ENCODE measurements around the gene ENTHD1. TPM values are rescaled to one million over a fixed set of nuclear protein-coding genes. Genes with fewer than 3 reads are reported as not detected.
A peak's percentile ranks its signal among the peaks of the same experiment; 100 is the strongest.

The ENTHD1 gene
- total RNA-seq, 2 experiments from 2014 or later, result 0.34 TPM

DNA sequence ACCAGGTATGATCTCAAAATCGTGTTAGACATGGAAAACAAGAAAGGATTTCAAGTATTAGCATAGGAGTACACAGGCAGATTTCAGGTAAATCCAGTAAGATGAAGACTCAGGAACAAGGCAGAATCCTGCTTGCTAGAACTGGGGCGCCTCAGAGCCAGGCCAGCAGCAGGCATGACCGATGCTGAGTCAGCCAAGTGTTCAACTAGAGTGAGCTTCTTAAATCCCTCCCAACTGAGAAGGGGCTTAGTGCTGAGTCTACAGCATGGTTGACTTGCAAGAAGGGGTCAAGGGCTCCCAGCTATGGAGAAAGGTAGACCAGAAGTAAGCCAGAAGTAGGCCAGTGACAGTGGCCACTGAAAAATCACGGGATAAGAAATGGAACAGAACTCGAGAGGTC, 19.8 kb upstream of the ENTHD1 start:
- CTCF ChIA-PET, result interaction anchor here (1.1 to 11.2 kb wide), 3 partner anchors 12 to 107 kb away, joined by 3 to 130 read pairs (median 9); no protein-coding TSS in a partner anchor
- H3K4me3 Mint-ChIP-seq, result peak overlapping the region; percentile 80

DNA sequence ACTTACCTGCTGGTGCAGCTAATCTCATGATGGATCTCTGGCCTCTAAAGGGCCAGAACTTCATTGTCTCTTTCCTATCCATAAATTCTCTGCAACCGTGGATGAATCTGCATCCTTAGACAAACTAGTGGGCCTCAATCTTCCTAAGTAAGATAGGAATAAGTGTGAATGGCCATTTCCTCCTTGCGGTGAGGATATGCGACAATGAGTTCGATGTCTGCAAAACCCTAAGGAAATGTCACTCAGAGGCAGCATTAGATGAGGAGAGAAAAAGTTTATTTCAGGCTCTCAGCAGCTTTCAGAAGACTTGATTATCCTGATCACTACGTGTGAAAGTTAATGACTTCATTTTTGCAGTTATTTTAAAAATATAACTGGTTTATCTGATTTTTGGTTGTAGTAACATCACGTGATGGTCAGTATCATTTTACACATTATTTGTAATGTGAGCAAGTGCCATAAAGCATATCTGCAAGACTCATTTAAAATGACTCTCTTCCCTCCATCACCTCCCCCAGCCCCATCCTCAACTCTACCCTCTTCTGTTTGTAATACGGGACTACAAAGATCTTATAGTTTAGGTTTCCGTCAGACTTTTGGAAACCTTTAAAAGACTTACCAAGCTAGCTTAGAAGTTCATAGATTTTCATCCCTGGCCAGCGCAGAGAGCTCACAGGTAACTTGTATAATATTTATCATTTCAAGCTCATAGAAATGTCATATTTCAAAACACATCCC, 17.5 kb upstream of the ENTHD1 start:
- Mint-ChIP-seq H3K27me3 (no peaks in the 10 kb centered on the region), H3K4me3 (peak overlapping the region; percentile 80), H3K36me3 (ENCODE audit: low read depth) (peaks cover 13% of the 10 kb centered on the region), H3K27ac (peak overlapping the region; percentile 92), H3K4me1 (ENCODE audit: low read depth) (peaks cover 71% of the 10 kb centered on the region), H3K9me3 (no peaks in the 10 kb centered on the region)
- ChIA-PET CTCF (interaction anchor here (0.7 to 11.2 kb wide), 6 partner anchors 14 to 310 kb away, joined by 3 to 130 read pairs (median 8); no protein-coding TSS in a partner anchor), POLR2A (interaction anchor here (0.6 to 12.7 kb wide), 11 partner anchors 7 to 377 kb away, joined by 3 to 270 read pairs (median 4); no protein-coding TSS in a partner anchor)
- intact Hi-C loops (cut with micrococcal nuclease), result loop anchor here (5.0 kb wide), 1 partner anchor 379 kb away; the partner anchor contains the start of gene RPS19BP1
- TF ChIP-seq CTCF (IDR thresholded peaks at IDR 0.05), result no peak
- no peak for ATAC-seq
- DNase-seq, result peak; percentile 65

More for the DNA sequence above, 19.8 kb upstream of the ENTHD1 start:
- no peaks in the 10 kb centered on the region for H3K9me3 Mint-ChIP-seq
- DNase-seq (no peak), ATAC-seq (no peak)
- peak overlapping the region; percentile 92 for H3K27ac Mint-ChIP-seq
- TF ChIP-seq CTCF (IDR thresholded peaks at IDR 0.05), result no peak
- intact Hi-C loops (cut with micrococcal nuclease), result loop anchor here (2.0 to 5.0 kb wide), 2 partner anchors 13 to 381 kb away; partner anchors contain the start of gene RPS19BP1
- H3K4me1 Mint-ChIP-seq (ENCODE audit: low read depth), result peaks cover 84% of the 10 kb centered on the region
- H3K36me3 Mint-ChIP-seq (ENCODE audit: low read depth), result peaks cover 13% of the 10 kb centered on the region
- POLR2A ChIA-PET, result interaction anchor here (1.1 to 12.7 kb wide), 6 partner anchors 10 to 33 kb away, joined by 3 to 270 read pairs (median 4); no protein-coding TSS in a partner anchor
- no peaks in the 10 kb centered on the region for H3K27me3 Mint-ChIP-seq

- CTCF ChIA-PET, result interaction anchor here (0.8 to 11.2 kb wide), 8 partner anchors 17 to 374 kb away, joined by 3 to 130 read pairs (median 6); no protein-coding TSS in a partner anchor
- H3K36me3 Mint-ChIP-seq (ENCODE audit: low read depth), result peaks cover 22% of the 10 kb centered on the region
- ATAC-seq, result peak; percentile 55
Observed at GRCh38 chr22:39908737-39909136, 15.2 kb upstream of the ENTHD1 start.

DNA sequence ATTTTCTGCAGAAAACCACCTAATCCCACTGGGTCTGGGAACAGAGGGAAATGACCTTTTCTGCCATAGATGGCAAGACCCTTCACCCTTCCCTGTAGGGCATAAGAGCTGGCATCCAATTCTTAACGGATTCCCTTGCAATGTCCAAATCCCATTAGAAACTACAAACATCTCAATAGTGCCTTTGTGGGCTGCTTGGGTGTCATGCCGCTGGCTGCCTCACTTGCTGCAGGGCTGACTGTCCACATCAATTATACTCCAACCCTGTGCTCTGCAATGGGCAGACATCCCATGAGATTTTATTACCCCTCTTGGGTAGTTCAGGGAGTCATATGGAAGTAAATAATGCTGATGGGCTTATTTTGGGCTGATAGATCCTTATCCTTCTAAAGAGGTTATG, 14.6 kb upstream of the ENTHD1 start:
- Mint-ChIP-seq H3K27ac (peak overlapping the region; percentile 92), H3K4me1 (ENCODE audit: low read depth) (peaks cover 55% of the 10 kb centered on the region), H3K9me3 (no peaks in the 10 kb centered on the region), H3K27me3 (no peaks in the 10 kb centered on the region), H3K4me3 (peak overlapping the region; percentile 80), H3K36me3 (ENCODE audit: low read depth) (peaks cover 26% of the 10 kb centered on the region)
- TF ChIP-seq CTCF (IDR thresholded peaks at IDR 0.05), result no peak
- no peak for ATAC-seq
- intact Hi-C loops (cut with micrococcal nuclease), result loop anchor here (5.0 kb wide), 1 partner anchor 34 kb away; no protein-coding TSS in a partner anchor
- POLR2A ChIA-PET, result interaction anchor here (0.6 to 12.7 kb wide), 9 partner anchors 9 to 418 kb away, joined by 3 to 270 read pairs (median 4); no protein-coding TSS in a partner anchor
- CTCF ChIA-PET, result interaction anchor here (0.8 to 11.2 kb wide), 8 partner anchors 9 to 373 kb away, joined by 3 to 130 read pairs (median 3); no protein-coding TSS in a partner anchor
- no peak for DNase-seq

More at GRCh38 chr22:39908737-39909136, 15.2 kb upstream of the ENTHD1 start:
- intact Hi-C loops (cut with micrococcal nuclease), result loop anchor here (5.0 kb wide), 1 partner anchor 34 kb away; no protein-coding TSS in a partner anchor
- TF ChIP-seq CTCF (IDR thresholded peaks at IDR 0.05), result no peak
- DNase-seq, result peak; percentile 66
- Mint-ChIP-seq H3K4me1 (ENCODE audit: low read depth) (peaks cover 61% of the 10 kb centered on the region), H3K9me3 (no peaks in the 10 kb centered on the region), H3K27me3 (no peaks in the 10 kb centered on the region), H3K27ac (peak overlapping the region; percentile 92), H3K4me3 (peak overlapping the region; percentile 80)
- POLR2A ChIA-PET, result interaction anchor here (0.6 to 12.7 kb wide), 9 partner anchors 8 to 135 kb away, joined by 3 to 270 read pairs (median 5); partner anchors contain the start of gene GRAP2
